ENCODE measurements around the gene ALKBH3.

GRCh38 chr11:43894546-43894945 lies 13.9 kb downstream of the ALKBH3 start:
- TF ChIP-seq CTCF (IDR thresholded peaks at IDR 0.05; ENCODE audit: poor library complexity), result no peak
- TF ChIP-seq EZH2 (IDR thresholded peaks at IDR 0.05; ENCODE audit: borderline replicate concordance), result no peak
- no peak for TF ChIP-seq EZH2phosphoT487 (IDR thresholded peaks at IDR 0.05; ENCODE audit: low read depth, severe bottlenecking, unreplicated experiment)
